Heart left ventricle (tissue), 16 donors: ENCODE measurements around the gene CTNNA3. TPM values are rescaled to one million over a fixed set of nuclear protein-coding genes. Genes with fewer than 3 reads are reported as not detected.

Experiments
- ATAC-seq, 4 donors: fragments of 200-7000 bp; cut with Tn5 transposase; one replicate each; pipeline ENCODE4 v1.9.1; 2020 to 2022; ENCODE audit warnings: moderate library complexity in 4 of 4, mild to moderate bottlenecking in 3 of 4, moderate number of reproducible peaks in 1 of 4
- DNase-seq, 5 donors: peaks; one replicate each; pipeline ENCODE4 v3.0.0-alpha.2; 2020
- H3K27ac ChIP-seq, 12 donors: fragments of 200-600 bp; sonication (generic) in 4 of 12; one replicate each; pipeline versions ENCODE4 v1.5.0 to v1.8.0; 2016 to 2022; ENCODE audit warnings: mild to moderate bottlenecking in 2 of 12
- H3K27me3 ChIP-seq, 9 donors: fragments of 200-600 bp; sonication (generic) in 2 of 9; one replicate each; pipeline versions ENCODE4 v1.5.1 to v1.8.0; 2016 to 2022; ENCODE audit warnings: mild to moderate bottlenecking in 3 of 9
- H3K36me3 ChIP-seq, 9 donors: fragments of 200-600 bp; sonication (generic) in 2 of 9; one replicate each; pipeline versions ENCODE4 v1.5.0 to v1.8.0; 2018 to 2022; ENCODE audit warnings: mild to moderate bottlenecking in 2 of 9
- H3K4me1 ChIP-seq, 12 donors: fragments of 200-600 bp; sonication (generic) in 4 of 12; one replicate each; pipeline versions ENCODE4 v1.5.0 to v1.8.0; 2016 to 2022; ENCODE audit warnings: mild to moderate bottlenecking in 3 of 12
- H3K4me3 ChIP-seq, 12 donors: fragments of 200-600 bp; sonication (generic) in 4 of 12; one replicate each; pipeline versions ENCODE4 v1.5.0 to v1.8.0; 2017 to 2022; ENCODE audit warnings: mild to moderate bottlenecking in 9 of 12, moderate library complexity in 4 of 12
- H3K9me3 ChIP-seq, 12 donors: fragments of 200-600 bp; sonication (generic) in 4 of 12; one replicate each; pipeline versions ENCODE4 v1.5.0 to v1.8.0; 2016 to 2022; ENCODE audit warnings: mild to moderate bottlenecking in 1 of 12
- CTCF ChIP-seq, 12 donors: fragments of 200-600 bp; sonication (generic) in 4 of 12; IDR thresholded peaks; one replicate each; pipeline versions ENCODE4 v1.5.0 to v1.8.0; 2018 to 2022; ENCODE audit warnings: antibody characterized with exemption in 12 of 12, mild to moderate bottlenecking in 5 of 12
- POLR2A ChIP-seq, 2 donors: fragments of 450-650 bp; IDR thresholded peaks; one replicate each; pipeline ENCODE4 v1.6.1; 2017; ENCODE audit warnings: antibody characterized with exemption in 2 of 2, mild to moderate bottlenecking in 2 of 2, moderate library complexity in 2 of 2
- WGBS, 4 donors: extraction: QIAGEN DNeasy Blood & Tissue Kit in 2 of 4; methylation state at CpG; one replicate each; pipeline versions ENCODE4 v1.1.5 to v1.1.7; 2013 to 2018; 5-methylcytosine and 5-hydroxymethylcytosine counted together
- intact Hi-C, 10 donors: fragments of 100-400 bp; cut with DNase I; formaldehyde crosslinking; loops; one replicate each; pipeline versions ENCODE4 v1.11.1 to v1.14.2; 2022
- polyA plus RNA-seq, 2 donors: library from polyadenylated mRNA; stranded (reverse); fragments of 200-250 nt; gene quantifications; one replicate each; pipeline ENCODE4 v1.2.3, GENCODE V29; 2013
- total RNA-seq, 9 donors: library from RNA; depleted of rRNA in 2 of 9; stranded (reverse); fragments of >200 nt in 2 of 9; fragmentation: NEBNext Ultra II Directional in 3 of 9; extraction: Animal tissue kit (Norgen Biotek cat#: 25700) in 3 of 9; gene quantifications; one replicate each; pipeline versions ENCODE4 v1.1.0 to v1.2.4, GENCODE V29; 2016 to 2023
- donor health status: ischemic (EF 13 %, LVEDD 7.1; RV severe dilation, severe dysfunction).
- donor health status: healthy with polysubstance abuse.
- donor health status: DM: no; HTN: yes; CAD: no.
- donor health status: DM: no; HTN: no; CAD: no.
- donor health status: ischemic (EF 25% LVEDD 6.9; RV normal size, moderate dysfunction).
- donor health status: ischemic (EF 25% LVEDD 5.7; RV mildly dilated, moderate dysfunction).
- donor health status: healthy.
- donor health status: DM: yes; HTN: yes; CAD: no.
- donor health status: ischemic (EF 35%, LVEDD 5.7; RV mildly dilated, moderate dysfunction).
- donor health status: nonischemic (EF 11% LVEDD 7.7; RV severe dilation, severe dysfunction).
- donor health status: DM: yes; HTN: yes; CAD: no.
- donor health status: PGD.
- donor health status: ischemic (EF 29% LVEDD 5.4; RV normal size, mild dysfunction).
- donor health status: nonischemic (EF 23%, LVEDD 6.1; RV moderate dilation, normal function).

CTNNA3 gene
- total and polyA plus RNA-seq, 11 donors = 4.8 to 200 (median 99.0) TPM

DNA sequence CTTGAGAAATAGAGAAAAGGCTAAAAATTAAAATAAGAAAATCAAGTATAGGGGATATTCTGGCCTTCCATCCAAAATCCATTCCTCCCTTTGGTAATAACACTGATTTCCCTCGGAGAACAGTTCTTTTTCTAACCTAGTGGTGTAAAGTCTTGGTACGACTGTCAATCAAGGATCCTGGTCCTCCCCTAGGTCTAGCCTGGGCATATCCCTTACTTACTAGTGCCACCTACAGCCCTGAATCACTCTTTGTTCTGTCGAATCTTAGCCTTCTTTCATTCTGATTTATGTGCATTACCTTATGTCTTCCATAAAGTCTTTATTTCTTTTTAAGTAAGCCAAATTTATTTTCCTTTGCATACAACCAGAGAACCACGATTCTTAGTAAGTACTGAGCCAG lies 1068.8 kb downstream of the CTNNA3 start:
- no peak overlapping the region for H3K27ac ChIP-seq
- H3K36me3 ChIP-seq = no peaks in the 10 kb centered on the region
- no peaks in the 10 kb centered on the region for H3K27me3 ChIP-seq
- TF ChIP-seq CTCF (IDR thresholded peaks at IDR 0.05) (peak in 9 of 12 donors; percentile 6 to 34 (median 19)), POLR2A (IDR thresholded peaks at IDR 0.05) (no peak)
- DNase-seq (no peak), ATAC-seq (peak in 3 of 4 donors; percentile 65 to 67 (median 67))
- H3K4me3 ChIP-seq = no peak overlapping the region
- whole genome bisulfite sequencing, 4 donors = 43 to 56% (median 54%) methylated on average over 4 of the region's 4 CpGs
- intact Hi-C loops = loop anchor here in 1 of 10 donors (10.0 kb wide), 1 partner anchor 302 kb away; no protein-coding TSS in a partner anchor
- H3K9me3 ChIP-seq = no peaks in the 10 kb centered on the region
- no peaks in the 10 kb centered on the region for H3K4me1 ChIP-seq

DNA sequence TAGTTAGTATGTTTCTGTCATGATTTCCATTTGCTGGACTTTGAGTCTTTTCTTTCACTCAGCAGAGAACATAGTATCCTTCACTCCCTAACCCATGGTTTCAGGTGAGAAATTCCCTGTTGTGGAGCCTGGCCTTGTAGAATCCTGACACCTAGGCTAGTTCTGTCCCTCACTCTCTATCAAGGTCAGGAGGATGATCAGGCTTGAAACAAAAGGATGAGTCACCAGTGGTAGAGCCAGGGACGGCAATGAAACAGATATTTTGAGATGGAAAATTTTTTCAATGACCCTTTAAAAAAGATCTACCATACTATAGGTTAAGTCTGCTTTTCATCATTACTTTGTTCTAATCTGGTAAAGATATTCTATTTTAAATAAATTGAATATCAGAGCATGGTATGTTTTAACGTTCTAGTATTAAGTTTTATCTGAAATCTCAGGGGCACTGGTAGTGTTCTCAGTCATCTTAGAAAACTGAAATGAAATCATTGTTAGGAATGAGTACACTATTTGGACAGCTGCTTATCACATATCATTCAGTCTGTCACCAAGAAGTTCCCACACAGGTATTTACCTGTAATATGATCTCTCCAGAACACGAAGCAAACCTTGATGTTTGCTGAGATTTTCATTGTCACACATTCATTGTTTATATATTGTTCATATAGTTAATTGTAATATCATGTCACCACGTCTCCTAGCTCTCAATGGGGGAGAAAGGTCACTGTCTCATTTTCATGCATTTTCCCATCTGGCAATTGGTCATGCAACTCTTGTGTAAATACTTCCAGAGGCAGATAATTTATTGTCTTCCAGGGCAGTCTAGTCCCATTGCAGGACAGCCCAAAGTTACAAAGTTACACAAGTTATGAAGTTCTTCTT lies 1070.0 kb downstream of the CTNNA3 start:
- no peak for ATAC-seq
- H3K4me1 ChIP-seq = no peaks in the 10 kb centered on the region
- intact Hi-C loops = loop anchor here in 1 of 10 donors (10.0 kb wide), 1 partner anchor 301 kb away; no protein-coding TSS in a partner anchor
- no peaks in the 10 kb centered on the region for H3K36me3 ChIP-seq
- WGBS, 4 donors = 31 to 47% (median 39%) methylated on average over 4 of the region's 4 CpGs
- H3K4me3 ChIP-seq = no peak overlapping the region
- TF ChIP-seq POLR2A (IDR thresholded peaks at IDR 0.05) (no peak), CTCF (IDR thresholded peaks at IDR 0.05) (no peak)
- no peak overlapping the region for H3K27ac ChIP-seq
- DNase-seq = no peak
- H3K27me3 ChIP-seq = no peaks in the 10 kb centered on the region
- no peaks in the 10 kb centered on the region for H3K9me3 ChIP-seq

GRCh38 chr10:66622050-66622449 lies 1073.9 kb downstream of the CTNNA3 start:
- intact Hi-C loops = loop anchor here in 1 of 10 donors (10.0 kb wide), 1 partner anchor 297 kb away; no protein-coding TSS in a partner anchor
- Histone ChIP-seq H3K36me3 (no peaks in the 10 kb centered on the region), H3K4me1 (no peaks in the 10 kb centered on the region), H3K4me3 (no peak overlapping the region), H3K27ac (no peak overlapping the region), H3K9me3 (no peaks in the 10 kb centered on the region), H3K27me3 (no peaks in the 10 kb centered on the region)
- DNase-seq (no peak), ATAC-seq (no peak)
- TF ChIP-seq CTCF (IDR thresholded peaks at IDR 0.05) = no peak
- no peak for TF ChIP-seq POLR2A (IDR thresholded peaks at IDR 0.05)

GRCh38 chr10:66604195-66604594 lies 1091.8 kb downstream of the CTNNA3 start:
- intact Hi-C loops = no loop called here
- DNase-seq = no peak

More at GRCh38 chr10:66604195-66604594, 1091.8 kb downstream of the CTNNA3 start:
- TF ChIP-seq CTCF (IDR thresholded peaks at IDR 0.05) (no peak), POLR2A (IDR thresholded peaks at IDR 0.05) (no peak)
- no peak for ATAC-seq
- Histone ChIP-seq H3K4me1 (no peaks in the 10 kb centered on the region), H3K36me3 (no peaks in the 10 kb centered on the region), H3K4me3 (no peak overlapping the region), H3K27me3 (no peaks in the 10 kb centered on the region), H3K9me3 (peaks cover 0 to 40% (median 15%) of the 10 kb centered on the region in 12 donors), H3K27ac (no peak overlapping the region)
- 81 to 87% (median 84%) methylated on average over 9 to 10 of the region's 10 CpGs for WGBS, 4 donors
